ENCODE measurements around the gene LMOD1. TPM values are rescaled to one million over a fixed set of nuclear protein-coding genes. Genes with fewer than 3 reads are reported as not detected.

Gene LMOD1
- total and polyA plus RNA-seq, 2 donors from 2014 or later, result 9.5 to 33.3 TPM

DNA sequence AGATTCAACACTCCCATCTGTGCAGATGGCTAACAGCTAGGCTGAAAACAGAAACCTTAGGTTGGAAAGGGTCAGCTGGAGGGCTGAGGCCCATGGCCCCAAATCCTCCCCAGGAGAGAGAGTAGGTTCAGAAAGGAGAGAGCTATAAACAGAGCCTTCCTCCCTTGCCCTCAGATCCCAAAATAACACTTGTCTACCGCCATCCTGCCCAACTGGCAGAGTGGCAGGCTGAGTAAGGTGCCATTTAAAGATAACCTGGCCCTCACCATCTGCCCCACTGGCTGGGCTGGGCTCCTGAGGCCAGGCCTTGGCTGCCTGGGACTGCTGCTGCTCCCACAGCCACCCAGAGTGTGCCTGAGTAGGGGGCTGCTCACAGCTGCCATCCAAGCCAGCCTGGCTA is 61.9 kb downstream of the LMOD1 start:
- H3K27me3 ChIP-seq (ENCODE audit: control insufficient read depth, insufficient read depth, low read length), result no peaks in the 10 kb centered on the region
- H3K4me3 ChIP-seq (ENCODE audit: low read length in 3 of 3), result no peak overlapping the region
- TF ChIP-seq, protein P1, sequence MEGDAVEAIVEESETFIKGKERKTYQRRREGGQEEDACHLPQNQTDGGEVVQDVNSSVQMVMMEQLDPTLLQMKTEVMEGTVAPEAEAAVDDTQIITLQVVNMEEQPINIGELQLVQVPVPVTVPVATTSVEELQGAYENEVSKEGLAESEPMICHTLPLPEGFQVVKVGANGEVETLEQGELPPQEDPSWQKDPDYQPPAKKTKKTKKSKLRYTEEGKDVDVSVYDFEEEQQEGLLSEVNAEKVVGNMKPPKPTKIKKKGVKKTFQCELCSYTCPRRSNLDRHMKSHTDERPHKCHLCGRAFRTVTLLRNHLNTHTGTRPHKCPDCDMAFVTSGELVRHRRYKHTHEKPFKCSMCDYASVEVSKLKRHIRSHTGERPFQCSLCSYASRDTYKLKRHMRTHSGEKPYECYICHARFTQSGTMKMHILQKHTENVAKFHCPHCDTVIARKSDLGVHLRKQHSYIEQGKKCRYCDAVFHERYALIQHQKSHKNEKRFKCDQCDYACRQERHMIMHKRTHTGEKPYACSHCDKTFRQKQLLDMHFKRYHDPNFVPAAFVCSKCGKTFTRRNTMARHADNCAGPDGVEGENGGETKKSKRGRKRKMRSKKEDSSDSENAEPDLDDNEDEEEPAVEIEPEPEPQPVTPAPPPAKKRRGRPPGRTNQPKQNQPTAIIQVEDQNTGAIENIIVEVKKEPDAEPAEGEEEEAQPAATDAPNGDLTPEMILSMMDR (IDR thresholded peaks at IDR 0.05; ENCODE audit: borderline replicate concordance, extremely low read depth, insufficient read depth), result no peak
- no peaks in the 10 kb centered on the region for H3K9me3 ChIP-seq (ENCODE audit: control insufficient read depth in 2 of 3, insufficient read depth in 1 of 3, low read length in 3 of 3)
- H3K27ac ChIP-seq (ENCODE audit: low read depth in 2 of 2, low read length in 2 of 2), result no peak overlapping the region
- no peaks in the 10 kb centered on the region for H3K36me3 ChIP-seq (ENCODE audit: control insufficient read depth in 2 of 3, insufficient read depth in 3 of 3, low read length in 3 of 3)
- no peak for FAIRE-seq
- intact Hi-C loops (cut with DNase I), result no loop called here
- DNase-seq, result no peak
- peaks cover 0 to 12% (median 0%) of the 10 kb centered on the region in 3 donors for H3K4me1 ChIP-seq (ENCODE audit: control insufficient read depth in 2 of 3, insufficient read depth in 2 of 3, low read depth in 1 of 3, low read length in 3 of 3)
- H3K9ac ChIP-seq (ENCODE audit: low read length in 3 of 3), result no peak overlapping the region

- H3K27me3 ChIP-seq (ENCODE audit: control insufficient read depth, insufficient read depth, low read length), result no peaks in the 10 kb centered on the region
- FAIRE-seq, result no peak
- TF ChIP-seq, protein P1 (IDR thresholded peaks at IDR 0.05; ENCODE audit: borderline replicate concordance, extremely low read depth, insufficient read depth), result no peak
Measured at GRCh38 chr1:201883786-201884185, 62.6 kb downstream of the LMOD1 start.

GRCh38 chr1:201883266-201883665 is 63.1 kb downstream of the LMOD1 start:
- no peaks in the 10 kb centered on the region for H3K9me3 ChIP-seq (ENCODE audit: control insufficient read depth in 2 of 3, insufficient read depth in 1 of 3, low read length in 3 of 3)
- intact Hi-C loops (cut with DNase I), result no loop called here
- no peaks in the 10 kb centered on the region for H3K36me3 ChIP-seq (ENCODE audit: control insufficient read depth in 2 of 3, insufficient read depth in 3 of 3, low read length in 3 of 3)
- FAIRE-seq, result no peak
- no peak for DNase-seq
- no peaks in the 10 kb centered on the region for H3K27me3 ChIP-seq (ENCODE audit: control insufficient read depth, insufficient read depth, low read length)
- H3K27ac ChIP-seq (ENCODE audit: low read depth in 2 of 2, low read length in 2 of 2), result no peak overlapping the region
- H3K4me1 ChIP-seq (ENCODE audit: control insufficient read depth in 2 of 3, insufficient read depth in 2 of 3, low read depth in 1 of 3, low read length in 3 of 3), result peaks cover 0 to 5% (median 0%) of the 10 kb centered on the region in 3 donors
- no peak overlapping the region for H3K4me3 ChIP-seq (ENCODE audit: low read length in 3 of 3)
- TF ChIP-seq, protein P1 (IDR thresholded peaks at IDR 0.05; ENCODE audit: borderline replicate concordance, extremely low read depth, insufficient read depth), result no peak
- no peak overlapping the region for H3K9ac ChIP-seq (ENCODE audit: low read length in 3 of 3)

More at GRCh38 chr1:201883786-201884185, 62.6 kb downstream of the LMOD1 start:
- Histone ChIP-seq H3K36me3 (ENCODE audit: control insufficient read depth in 2 of 3, insufficient read depth in 3 of 3, low read length in 3 of 3) (no peaks in the 10 kb centered on the region), H3K4me1 (ENCODE audit: control insufficient read depth in 2 of 3, insufficient read depth in 2 of 3, low read depth in 1 of 3, low read length in 3 of 3) (peaks cover 0 to 6% (median 0%) of the 10 kb centered on the region in 3 donors), H3K4me3 (ENCODE audit: low read length in 3 of 3) (no peak overlapping the region), H3K9ac (ENCODE audit: low read length in 3 of 3) (no peak overlapping the region), H3K9me3 (ENCODE audit: control insufficient read depth in 2 of 3, insufficient read depth in 1 of 3, low read length in 3 of 3) (no peaks in the 10 kb centered on the region), H3K27ac (ENCODE audit: low read depth in 2 of 2, low read length in 2 of 2) (no peak overlapping the region)
- DNase-seq, result no peak
- intact Hi-C loops (cut with DNase I), result no loop called here

DNA sequence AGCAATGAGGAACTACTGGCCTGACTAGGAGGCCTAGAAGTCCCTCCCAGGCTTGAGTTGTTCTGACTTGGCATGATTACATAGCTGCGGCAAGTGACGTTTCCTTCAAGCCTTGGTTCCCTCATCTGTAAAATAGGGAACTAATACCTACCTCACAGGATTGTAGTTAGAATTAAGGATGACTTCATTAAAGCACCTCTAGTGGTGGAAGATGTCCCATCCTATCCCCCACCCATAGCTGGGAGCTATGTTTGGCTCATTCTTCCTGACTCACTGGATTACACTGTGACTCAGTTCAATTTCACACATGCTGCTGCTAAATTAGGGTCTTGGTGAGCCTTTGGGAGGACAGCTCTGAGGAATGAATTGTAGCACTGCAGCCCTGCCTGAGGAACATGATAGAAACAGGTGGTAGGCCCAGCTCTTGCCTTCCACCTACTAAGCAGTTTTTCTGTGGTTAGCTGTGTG is 63.6 kb downstream of the LMOD1 start:
- Histone ChIP-seq H3K9ac (ENCODE audit: low read length in 3 of 3) (no peak overlapping the region), H3K27me3 (ENCODE audit: control insufficient read depth, insufficient read depth, low read length) (no peaks in the 10 kb centered on the region), H3K4me3 (ENCODE audit: low read length in 3 of 3) (no peak overlapping the region), H3K36me3 (ENCODE audit: control insufficient read depth in 2 of 3, insufficient read depth in 3 of 3, low read length in 3 of 3) (no peaks in the 10 kb centered on the region), H3K9me3 (ENCODE audit: control insufficient read depth in 2 of 3, insufficient read depth in 1 of 3, low read length in 3 of 3) (no peaks in the 10 kb centered on the region), H3K4me1 (ENCODE audit: control insufficient read depth in 2 of 3, insufficient read depth in 2 of 3, low read depth in 1 of 3, low read length in 3 of 3) (peaks cover 0 to 4% (median 0%) of the 10 kb centered on the region in 3 donors), H3K27ac (ENCODE audit: low read depth in 2 of 2, low read length in 2 of 2) (no peak overlapping the region)
- FAIRE-seq (no peak), DNase-seq (no peak)
- intact Hi-C loops (cut with DNase I), result no loop called here
- TF ChIP-seq, protein P1 (IDR thresholded peaks at IDR 0.05; ENCODE audit: borderline replicate concordance, extremely low read depth, insufficient read depth), result no peak
